ENCODE measurements around the gene AKAP13.
"Not testable (repeated sequence)": the region's sequence is repeated elsewhere in the genome, so short reads cannot be mapped to it uniquely, and the experiment has no call there.

The AKAP13 gene

GRCh38 chr15:85380217-85380811, at the start of gene AKAP13:
TSS of gene AKAP13 (plus strand) at chr15:85380603. CDS start at chr15:85485721, 105,118 bp downstream.
- peak; percentile 89 to 93 for DNase-seq

GRCh38 chr15:85330901-85331588, 49.4 kb upstream of the AKAP13 start:
- DNase-seq = peak; percentile 63 to 66

- DNase-seq = no peak
Measured at GRCh38 chr15:85331655-85332285, 48.6 kb upstream of the AKAP13 start.

- DNase-seq = no peak
Measured at GRCh38 chr15:85333132-85333831, 47.1 kb upstream of the AKAP13 start.

GRCh38 chr15:85334241-85334640, 46.2 kb upstream of the AKAP13 start:
- no peak for DNase-seq

- DNase-seq = no peak
Measured at GRCh38 chr15:85335193-85335942, 45.0 kb upstream of the AKAP13 start.

- DNase-seq = no peak
Measured at GRCh38 chr15:85336880-85337279, 43.5 kb upstream of the AKAP13 start.

GRCh38 chr15:85337425-85338074, 42.9 kb upstream of the AKAP13 start:
- DNase-seq = no peak

- DNase-seq = no peak
Measured at GRCh38 chr15:85340321-85340665, 40.1 kb upstream of the AKAP13 start.

- no peak for DNase-seq
Measured at GRCh38 chr15:85340852-85341251, 39.6 kb upstream of the AKAP13 start.

GRCh38 chr15:85342163-85342562, 38.2 kb upstream of the AKAP13 start:
- not testable (repeated sequence) for DNase-seq

- DNase-seq = not testable (repeated sequence)
Measured at GRCh38 chr15:85343443-85343842, 37.0 kb upstream of the AKAP13 start.

GRCh38 chr15:85344241-85344640, 36.2 kb upstream of the AKAP13 start:
- DNase-seq = not testable (repeated sequence)

GRCh38 chr15:85344653-85345114, 35.7 kb upstream of the AKAP13 start:
- DNase-seq = not testable (repeated sequence)

- not testable (repeated sequence) for DNase-seq
Measured at GRCh38 chr15:85345196-85345918, 35.0 kb upstream of the AKAP13 start.

GRCh38 chr15:85346462-85347084, 33.8 kb upstream of the AKAP13 start:
- not testable (repeated sequence) for DNase-seq

- not testable (repeated sequence) for DNase-seq
Measured at GRCh38 chr15:85347264-85348047, 32.9 kb upstream of the AKAP13 start.

GRCh38 chr15:85348048-85348766, 32.2 kb upstream of the AKAP13 start:
- not testable (repeated sequence) for DNase-seq

- not testable (repeated sequence) for DNase-seq
Measured at GRCh38 chr15:85349062-85349461, 31.3 kb upstream of the AKAP13 start.

Measured in activated CD4-positive, alpha-beta T cell treated with anti-CD3 and anti-CD28 coated beads for 4 hours (primary cell).